HuH-7 (cell line): ENCODE measurements around the gene CCDC66.

ENCODE experiments used
- DNase-seq: peaks from one replicate; pipeline ENCODE4 v3.0.0; 2011; ENCODE audit warnings: low spot score

CCDC66 gene

DNA sequence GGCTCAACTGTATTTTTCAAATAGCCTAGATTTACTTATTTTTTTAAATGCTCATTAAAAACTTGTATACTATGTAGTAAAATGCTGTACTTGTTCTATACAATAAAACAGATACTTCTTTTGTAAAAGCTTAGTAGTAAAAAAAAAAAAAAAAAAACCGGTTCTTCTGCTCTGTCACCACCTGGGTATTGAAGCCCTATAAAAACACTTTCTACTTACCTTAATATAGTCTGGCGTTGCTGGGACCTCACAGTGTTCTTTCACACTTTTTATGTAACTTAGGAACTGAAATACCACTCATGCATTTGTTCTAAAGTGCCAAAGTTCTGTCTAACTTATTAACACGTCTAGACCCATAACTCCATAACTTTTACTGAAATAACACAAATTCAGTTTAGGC is 64.7 kb downstream of the CCDC66 start:
- DNase-seq: no peak

DNA sequence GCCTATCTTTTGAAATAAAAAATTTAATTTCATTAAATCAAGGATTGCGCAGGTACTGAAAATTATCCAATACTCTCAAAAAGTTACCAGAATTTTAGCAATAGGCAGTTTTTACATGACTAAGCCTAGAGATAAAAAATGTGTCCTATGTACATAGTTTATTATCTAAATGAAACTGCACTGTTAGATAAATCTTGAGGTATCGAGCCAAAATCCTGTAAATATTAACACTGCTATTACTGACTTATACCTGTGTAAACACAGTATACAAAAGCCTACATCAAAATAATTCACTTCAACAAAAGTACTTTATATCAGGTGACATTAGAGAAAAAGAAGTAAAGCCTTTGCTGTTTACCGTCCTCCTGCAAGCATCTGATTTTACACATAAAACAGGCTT is 65.4 kb downstream of the CCDC66 start:
- DNase-seq: no peak

DNA sequence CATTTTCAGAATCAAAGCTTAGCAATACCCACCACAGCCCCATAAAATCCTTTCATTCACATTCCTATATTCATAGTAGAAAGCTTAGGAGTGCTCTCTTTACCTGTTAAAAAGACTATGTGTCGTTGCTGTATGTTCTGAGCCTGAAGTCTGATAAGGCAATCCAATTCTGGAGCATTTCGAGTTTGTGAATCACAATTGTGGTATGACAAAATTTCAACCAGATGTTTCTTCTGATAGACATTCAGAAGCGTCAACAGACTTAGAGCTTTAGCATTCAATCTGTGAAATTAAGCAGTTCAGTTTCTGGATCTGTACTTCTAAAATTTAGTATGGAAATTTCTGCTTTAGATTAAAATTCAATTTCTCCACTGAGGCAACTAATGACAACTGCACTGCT is 67.8 kb downstream of the CCDC66 start:
- DNase-seq: no peak

DNA sequence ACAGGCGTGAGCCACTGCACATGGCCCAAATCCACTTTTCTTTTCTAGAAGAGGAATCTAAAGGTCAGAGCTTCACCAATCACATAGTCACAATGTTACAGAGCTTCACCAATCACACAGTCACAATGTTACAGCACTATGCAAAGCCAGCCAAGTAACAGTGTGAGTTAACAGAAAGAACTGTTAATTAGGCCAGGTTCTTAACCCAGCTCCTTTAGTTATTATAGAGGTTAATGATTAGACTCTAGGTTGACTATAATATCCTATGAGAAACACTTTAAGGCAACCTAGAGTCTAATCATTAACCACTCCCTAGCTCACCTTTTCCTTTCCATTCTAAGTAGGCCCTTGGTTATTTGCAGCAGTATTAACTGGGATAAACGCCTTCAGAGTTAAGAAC is 72.1 kb downstream of the CCDC66 start:
- no peak for DNase-seq

DNA sequence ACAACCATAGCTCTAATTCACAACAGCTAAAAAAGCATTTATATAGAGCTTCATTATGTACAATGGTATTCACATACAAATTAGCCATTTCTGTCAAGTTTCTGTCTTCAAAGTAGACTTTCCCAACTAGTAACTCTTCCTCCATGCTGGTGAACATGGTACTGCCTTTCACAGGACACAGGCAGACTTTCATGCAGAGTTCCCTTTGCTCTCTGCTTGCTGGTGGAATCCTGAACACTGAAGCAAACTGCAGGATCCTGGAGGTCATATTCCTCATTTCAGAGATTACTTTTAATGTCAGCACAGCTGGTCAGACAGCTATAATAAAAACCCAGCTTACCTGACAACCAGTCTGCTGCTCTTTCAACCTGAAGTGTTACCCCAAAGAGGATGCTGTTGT is 72.5 kb downstream of the CCDC66 start:
- DNase-seq: no peak

DNA sequence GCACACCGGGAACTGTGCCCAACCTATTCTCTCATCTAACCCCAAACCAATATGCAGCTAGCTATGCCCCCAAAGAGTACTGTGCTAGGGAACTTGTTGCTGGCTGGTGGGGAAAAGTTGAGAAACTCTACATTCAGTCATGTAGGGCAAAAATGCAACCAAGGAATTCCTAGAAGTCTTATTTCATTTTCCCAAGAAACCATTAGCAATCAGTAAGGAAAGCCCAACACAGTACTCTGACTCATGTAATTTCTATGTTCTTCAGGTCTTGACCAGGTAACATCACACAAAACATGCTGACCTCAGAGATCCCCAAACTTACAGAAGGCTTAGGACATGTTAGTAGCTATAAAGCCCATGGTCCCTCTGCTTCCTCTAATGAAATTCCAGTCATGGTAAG is 74.0 kb downstream of the CCDC66 start:
- no peak for DNase-seq

DNA sequence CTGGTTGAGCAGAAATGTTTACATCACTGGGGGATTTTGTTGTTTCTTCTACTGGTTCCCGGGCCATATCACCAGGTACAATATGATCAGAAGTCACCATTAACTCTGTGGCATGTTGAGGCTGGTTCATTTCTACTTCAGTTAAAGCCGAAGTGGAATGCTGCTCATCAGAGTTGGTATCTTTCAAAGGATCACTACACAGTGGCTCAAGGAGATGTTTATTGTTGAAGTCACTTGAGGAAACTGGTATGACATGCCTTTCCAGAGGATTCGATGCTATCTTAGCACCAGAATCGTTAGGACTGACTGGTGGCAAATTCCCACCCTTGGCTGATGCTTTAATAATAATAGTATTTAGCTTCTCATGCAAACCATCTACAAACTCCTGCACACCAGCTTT is 76.2 kb downstream of the CCDC66 start:
- DNase-seq: no peak

DNA sequence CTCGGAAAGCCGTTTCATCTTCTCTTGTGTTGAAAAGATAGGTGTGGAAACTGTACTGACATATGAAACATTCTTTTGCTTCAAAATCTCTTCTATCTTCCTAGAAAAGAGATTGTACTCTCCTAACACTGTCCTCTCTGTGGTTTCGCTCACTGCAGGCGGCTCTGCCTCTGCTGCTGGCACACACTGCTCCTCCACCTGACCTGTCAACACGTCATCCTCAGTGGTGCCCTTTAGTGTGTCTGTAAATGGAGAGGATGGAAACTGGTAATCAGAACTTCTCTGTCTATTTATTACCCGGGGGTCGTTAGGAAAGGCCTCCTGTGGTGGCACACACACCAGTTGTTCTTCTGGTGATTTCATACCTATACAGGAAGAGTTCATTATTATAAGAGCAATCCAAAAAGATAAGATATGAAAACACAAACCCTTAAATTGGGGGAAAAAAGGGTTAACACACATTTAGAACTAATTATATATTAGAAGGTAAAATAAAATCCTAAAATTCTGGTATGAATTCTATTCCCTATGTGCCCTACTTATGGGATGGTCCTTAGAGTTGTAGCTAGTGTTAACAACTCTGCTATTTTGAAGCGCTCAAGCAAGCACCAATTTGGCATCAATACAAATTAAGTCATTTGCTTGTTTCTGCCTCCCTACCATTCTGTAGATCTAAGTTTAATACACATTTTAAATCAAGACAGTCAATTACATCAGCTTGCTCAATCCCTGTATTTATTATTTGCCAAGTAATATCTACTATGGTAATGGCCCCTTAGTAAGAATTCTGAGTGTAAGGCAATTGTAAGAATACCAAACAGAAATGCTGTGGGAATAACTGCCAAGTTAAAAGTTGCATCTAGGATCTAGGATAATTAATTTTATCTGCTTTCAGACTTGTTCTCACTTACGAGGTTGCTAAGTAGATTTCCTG is 76.9 kb downstream of the CCDC66 start:
- no peak for DNase-seq

DNA sequence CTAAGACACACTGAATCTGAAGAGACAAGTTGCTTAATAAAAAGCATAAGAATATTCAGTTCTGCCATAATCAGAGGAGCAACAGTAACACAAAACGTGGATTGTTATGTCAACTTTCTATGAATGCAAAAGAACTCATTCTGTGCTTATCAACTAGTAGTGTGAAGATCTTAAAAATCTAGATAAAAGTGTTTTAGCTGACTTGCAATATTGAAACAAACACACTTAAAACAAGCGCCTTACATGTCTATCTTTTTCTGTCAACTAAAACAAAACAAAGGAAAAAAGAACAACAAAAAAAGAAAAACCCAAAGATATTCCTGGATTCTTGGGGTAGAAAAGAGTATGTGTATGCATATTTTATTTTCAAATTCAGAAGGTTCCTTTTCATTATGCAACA is 88.4 kb downstream of the CCDC66 start:
- DNase-seq: no peak

DNA sequence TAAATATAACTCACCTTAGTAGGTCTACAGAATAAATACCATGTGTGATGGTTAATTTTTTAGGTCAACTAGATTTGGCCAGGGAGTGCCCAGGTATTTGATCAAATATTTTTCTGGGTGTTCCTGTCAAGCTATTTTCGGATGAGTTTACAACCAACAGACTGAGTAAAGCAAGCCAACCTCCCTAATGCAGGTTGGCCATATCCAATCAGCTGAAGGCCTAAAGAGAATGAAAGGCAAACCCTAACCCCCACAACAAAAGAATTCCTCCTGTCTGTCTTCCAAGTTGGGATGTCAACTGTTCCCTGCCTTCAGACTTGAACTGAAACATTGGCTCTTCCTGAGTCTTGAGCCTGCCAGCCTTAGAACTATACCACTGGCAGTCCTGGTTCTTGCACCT is 97.5 kb downstream of the CCDC66 start:
- no peak for DNase-seq

DNA sequence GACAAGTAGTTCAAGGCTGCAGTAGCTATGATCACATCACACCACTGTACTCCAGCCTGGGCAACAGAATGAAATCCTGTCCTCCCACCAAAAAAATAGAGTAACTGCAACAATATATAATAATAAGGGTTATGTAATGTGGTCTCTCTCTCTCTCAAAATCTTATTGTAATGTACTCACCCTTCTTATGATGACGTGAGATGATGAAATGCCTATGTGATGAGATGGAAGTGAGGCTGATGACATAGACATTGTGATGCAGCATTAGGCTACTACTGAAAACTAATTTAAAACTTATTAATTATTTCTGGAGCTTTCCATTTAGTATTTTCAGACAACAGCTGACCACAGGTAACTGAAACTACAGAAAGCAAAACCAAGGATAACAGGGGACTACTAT is 98.7 kb downstream of the CCDC66 start:
- no peak for DNase-seq

DNA sequence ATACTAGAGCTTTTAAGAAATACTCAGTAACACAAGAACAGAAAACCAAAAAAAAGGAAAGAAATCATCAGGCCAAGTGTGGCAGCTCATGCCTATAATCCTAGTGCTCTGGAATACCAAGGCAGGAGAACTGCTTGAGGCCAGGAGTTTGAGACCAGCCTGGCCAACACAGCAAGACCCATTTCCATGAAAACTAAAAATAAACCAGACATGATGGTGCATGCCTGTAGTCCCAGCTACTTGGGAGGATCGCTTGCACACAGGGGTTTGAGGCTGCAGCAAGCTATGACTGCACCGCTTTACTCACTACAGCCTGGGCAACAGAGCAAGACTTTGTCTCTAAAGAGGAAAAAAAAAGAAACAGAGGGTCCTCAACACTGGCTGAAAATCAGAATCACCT is 107.8 kb downstream of the CCDC66 start:
- DNase-seq: no peak

DNA sequence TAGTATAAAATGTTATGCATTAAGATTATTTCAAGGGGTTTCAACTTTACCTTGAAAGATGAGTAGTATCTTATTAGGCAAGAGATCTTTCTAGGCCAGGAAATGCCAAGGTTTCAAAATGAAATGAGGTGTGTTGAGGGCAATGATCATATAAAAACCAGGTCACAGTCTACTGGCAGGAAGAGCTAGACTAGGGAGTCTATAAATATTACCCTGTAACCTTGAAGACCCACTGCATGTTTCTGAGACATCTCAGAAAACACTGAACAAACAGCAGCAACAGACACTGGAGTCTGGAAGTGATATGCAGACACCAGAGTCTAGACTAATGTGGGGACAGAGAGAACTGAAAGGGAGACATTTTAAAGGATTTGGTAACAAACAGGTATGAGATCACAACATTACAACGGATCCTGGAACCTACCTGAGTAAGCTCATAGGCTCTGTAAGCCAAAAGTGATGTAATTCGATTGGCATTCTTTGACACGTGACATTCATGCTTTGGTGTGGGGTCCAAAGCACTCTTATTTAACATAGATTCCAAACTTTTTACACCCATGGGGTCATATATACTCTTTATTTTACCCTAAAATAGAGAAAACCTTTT is 111.1 kb downstream of the CCDC66 start:
- DNase-seq: no peak
